Keratinocyte (primary cell): ENCODE measurements around the gene SLX4IP. TPM values are rescaled to one million over a fixed set of nuclear protein-coding genes. Genes with fewer than 3 reads are reported as not detected.

Experiments
- DNase-seq: peaks from one replicate; pipeline ENCODE4 v3.0.0-alpha.2; 2011; ENCODE audit warnings: low read depth, missing footprints, low spot score
- FAIRE-seq: peaks from 2 replicates; lab custom pipeline; 2011; peaks lifted over from hg19 to GRCh38; lab: Jason Lieb, UNC
- H2AFZ ChIP-seq: 2 replicates; pipeline ENCODE4 v1.6.0; 2012; ENCODE audit warnings: low read length, control low read depth, inconsistent platforms; ENCODE audit not compliant: control insufficient read depth
- H3K27ac ChIP-seq: 2 replicates; pipeline ENCODE4 v1.5.1; 2011; ENCODE audit warnings: low read length; ENCODE audit not compliant: control insufficient read depth, insufficient read depth
- H3K27me3 ChIP-seq: 3 replicates; pipeline ENCODE4 v1.6.0; 2011; ENCODE audit warnings: low read length; ENCODE audit not compliant: control insufficient read depth, insufficient read depth; ENCODE audit errors: extremely low read depth
- H3K36me3 ChIP-seq, 2 experiments: 2 replicates in 1 of 2; 3 replicates in 1 of 2; pipeline ENCODE4 v1.5.1; 2011; ENCODE audit warnings: low read length in 2 of 2, mild to moderate bottlenecking in 1 of 2; ENCODE audit not compliant: control insufficient read depth in 2 of 2, insufficient read depth in 2 of 2; ENCODE audit errors: extremely low read depth in 1 of 2
- H3K4me1 ChIP-seq: 3 replicates; pipeline ENCODE4 v1.5.1; 2011; ENCODE audit warnings: low read length; ENCODE audit not compliant: control insufficient read depth, insufficient read depth; ENCODE audit errors: extremely low read depth
- H3K4me2 ChIP-seq: 3 replicates; pipeline ENCODE4 v1.6.0; 2011; ENCODE audit warnings: low read depth, low read length; ENCODE audit not compliant: control insufficient read depth, insufficient read depth; ENCODE audit errors: extremely low read depth
- H3K4me3 ChIP-seq, 3 experiments: fragments of 200-600 bp in 1 of 3; sonication (generic) in 1 of 3; 2 replicates in 2 of 3; 3 replicates in 1 of 3; pipeline ENCODE4 v1.5.1; 2011 to 2016; ENCODE audit warnings: low read length in 3 of 3, mild to moderate bottlenecking in 3 of 3, control low read depth in 2 of 3, inconsistent platforms in 1 of 3, low read depth in 1 of 3, mixed read lengths in 1 of 3, mixed run types in 1 of 3, moderate library complexity in 1 of 3; ENCODE audit not compliant: control insufficient read depth in 2 of 3, insufficient read depth in 2 of 3; ENCODE audit errors: extremely low read depth in 1 of 3
- H3K79me2 ChIP-seq: 2 replicates; pipeline ENCODE4 v1.6.0; 2012; ENCODE audit warnings: low read length; ENCODE audit not compliant: control insufficient read depth, insufficient read depth
- H3K9ac ChIP-seq: 3 replicates; pipeline ENCODE4 v1.6.0; 2011; ENCODE audit warnings: low read length; ENCODE audit not compliant: control insufficient read depth, insufficient read depth; ENCODE audit errors: extremely low read depth
- H3K9me1 ChIP-seq: 3 replicates; pipeline ENCODE4 v1.6.0; 2011; ENCODE audit warnings: low read length; ENCODE audit not compliant: control insufficient read depth, insufficient read depth; ENCODE audit errors: extremely low read depth
- H3K9me3 ChIP-seq: 2 replicates; pipeline ENCODE4 v1.5.1; 2012; ENCODE audit warnings: low read depth, low read length; ENCODE audit not compliant: control insufficient read depth
- H4K20me1 ChIP-seq: 3 replicates; pipeline ENCODE4 v1.6.0; 2011; ENCODE audit warnings: low read length; ENCODE audit not compliant: control insufficient read depth, insufficient read depth; ENCODE audit errors: extremely low read depth
- EZH2 ChIP-seq: IDR thresholded peaks from one replicate; pipeline ENCODE4 v1.6.1; 2012; ENCODE audit warnings: inconsistent platforms, mild to moderate bottlenecking, low read length, moderate library complexity
- dilution Hi-C: fragments of 300-500 bp; cut with MboI; formaldehyde crosslinking; loops from one replicate; pipeline ENCODE4 v1.7.0; 2020; ENCODE audit warnings: low sequenced_read_pairs; ENCODE audit not compliant: extremely low pct_ligation_motif_present
- polyA plus RNA-seq, 5 experiments: library from polyadenylated mRNA; depleted of rRNA in 3 of 5; stranded (reverse) in 3 of 5; stranded (forward) in 1 of 5; unstranded in 1 of 5; fragments of >200 nt; gene quantifications; 1 replicate in 1 of 5; 2 replicates in 3 of 5; 3 replicates in 1 of 5; pipeline versions ENCODE4 v1.2.1 to v1.2.3, GENCODE V29; 2011 to 2012; ENCODE audit warnings: missing spikeins in 2 of 5, low read depth in 1 of 5, low replicate concordance in 1 of 5
- TF ChIP-seq, protein P1 (sequence below), 3 experiments: IDR thresholded peaks in 1 of 3; conservative IDR thresholded peaks in 1 of 3; optimal IDR thresholded peaks in 1 of 3; 2 replicates in 2 of 3; 3 replicates in 1 of 3; pipeline versions ENCODE3 to v1.5.1; 2011; ENCODE audit warnings: low read length in 3 of 3, mild to moderate bottlenecking in 3 of 3, moderate library complexity in 2 of 3, control low read depth in 1 of 3, inconsistent platforms in 1 of 3; ENCODE audit not compliant: insufficient read depth in 2 of 3; ENCODE audit errors: extremely low read depth in 1 of 3

Gene SLX4IP
- polyA plus RNA-seq, 1 donor (not counting 4 experiments of a cell fraction or from before 2014, with no cell fraction given), result 3.0 TPM

DNA sequence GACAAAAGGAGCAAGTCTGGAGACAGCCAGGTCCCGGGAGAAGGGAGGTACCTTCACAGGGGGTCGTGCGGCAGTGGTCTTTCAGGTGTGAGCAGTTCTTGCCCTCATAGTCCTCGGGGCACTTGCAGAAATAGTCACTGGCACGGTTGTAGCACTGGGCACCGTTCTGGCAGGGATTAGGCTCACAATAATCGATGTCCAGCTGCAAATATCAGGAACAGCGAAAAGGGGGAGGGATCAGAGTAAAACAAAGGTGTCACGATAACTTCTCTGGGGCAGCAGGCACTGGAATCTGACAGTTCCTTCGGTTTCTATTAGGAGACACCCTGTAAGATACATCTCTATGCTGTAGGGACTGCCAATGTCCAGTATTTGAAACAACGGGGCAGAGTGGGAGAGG is 212.8 kb downstream of the SLX4IP start:
- Histone ChIP-seq H4K20me1 (peaks cover 34% of the 10 kb centered on the region), H3K4me3 (no peak overlapping the region), H3K27ac (no peak overlapping the region), H3K79me2 (peaks cover 81% of the 10 kb centered on the region), H3K36me3 (peaks cover 64 to 98% of the 10 kb centered on the region in 2 experiments), H3K27me3 (no peaks in the 10 kb centered on the region), H3K4me2 (no peak overlapping the region), H3K4me1 (peaks cover 29% of the 10 kb centered on the region), H3K9me3 (no peaks in the 10 kb centered on the region), H2AFZ (no peak overlapping the region), H3K9me1 (no peaks in the 10 kb centered on the region), H3K9ac (peak overlapping the region; percentile 6)
- no peak for TF ChIP-seq EZH2
- TF ChIP-seq, protein P1, sequence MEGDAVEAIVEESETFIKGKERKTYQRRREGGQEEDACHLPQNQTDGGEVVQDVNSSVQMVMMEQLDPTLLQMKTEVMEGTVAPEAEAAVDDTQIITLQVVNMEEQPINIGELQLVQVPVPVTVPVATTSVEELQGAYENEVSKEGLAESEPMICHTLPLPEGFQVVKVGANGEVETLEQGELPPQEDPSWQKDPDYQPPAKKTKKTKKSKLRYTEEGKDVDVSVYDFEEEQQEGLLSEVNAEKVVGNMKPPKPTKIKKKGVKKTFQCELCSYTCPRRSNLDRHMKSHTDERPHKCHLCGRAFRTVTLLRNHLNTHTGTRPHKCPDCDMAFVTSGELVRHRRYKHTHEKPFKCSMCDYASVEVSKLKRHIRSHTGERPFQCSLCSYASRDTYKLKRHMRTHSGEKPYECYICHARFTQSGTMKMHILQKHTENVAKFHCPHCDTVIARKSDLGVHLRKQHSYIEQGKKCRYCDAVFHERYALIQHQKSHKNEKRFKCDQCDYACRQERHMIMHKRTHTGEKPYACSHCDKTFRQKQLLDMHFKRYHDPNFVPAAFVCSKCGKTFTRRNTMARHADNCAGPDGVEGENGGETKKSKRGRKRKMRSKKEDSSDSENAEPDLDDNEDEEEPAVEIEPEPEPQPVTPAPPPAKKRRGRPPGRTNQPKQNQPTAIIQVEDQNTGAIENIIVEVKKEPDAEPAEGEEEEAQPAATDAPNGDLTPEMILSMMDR (optimal IDR thresholded peaks at IDR 0.05 in 1 of 3, IDR thresholded peaks at IDR 0.05 in 1 of 3, conservative IDR thresholded peaks at IDR 0.05 in 1 of 3; ENCODE audit: extremely low read depth in 1 of 3, insufficient read depth in 2 of 3, low read length in 3 of 3), result no peak
- FAIRE-seq (no peak), DNase-seq (no peak)
- dilution Hi-C loops, result no loop called here

DNA sequence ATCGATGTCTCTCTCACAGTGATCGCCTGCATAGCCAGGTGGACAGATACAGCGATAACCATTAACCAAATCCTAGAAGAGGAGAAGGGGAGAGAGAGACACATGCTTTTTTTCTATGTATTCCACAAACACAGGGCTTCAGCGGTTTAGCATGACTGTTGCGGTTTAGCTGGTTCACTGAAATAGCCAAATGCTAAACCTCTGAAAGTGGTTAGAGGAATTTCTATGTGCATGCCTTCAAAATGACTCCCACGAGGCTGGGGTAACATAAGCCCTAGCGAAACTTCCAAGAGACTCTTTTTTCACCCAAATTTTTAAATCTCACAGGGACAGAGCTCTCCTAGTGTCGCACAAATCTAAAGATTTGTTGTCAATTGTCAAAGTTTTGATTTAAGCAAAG is 213.5 kb downstream of the SLX4IP start:
- DNase-seq (no peak), FAIRE-seq (no peak)
- H3K9me1 ChIP-seq, result no peaks in the 10 kb centered on the region
- H3K79me2 ChIP-seq, result peaks cover 86% of the 10 kb centered on the region
- no peak overlapping the region for H2AFZ ChIP-seq
- H3K27me3 ChIP-seq, result no peaks in the 10 kb centered on the region
- H3K9ac ChIP-seq, result no peak overlapping the region
- peaks cover 63 to 92% of the 10 kb centered on the region in 2 experiments for H3K36me3 ChIP-seq
- no peak overlapping the region for H3K27ac ChIP-seq
- H3K4me2 ChIP-seq, result no peak overlapping the region
- H3K4me3 ChIP-seq, result no peak overlapping the region
- dilution Hi-C loops, result no loop called here
- H4K20me1 ChIP-seq, result peaks cover 34% of the 10 kb centered on the region
- H3K4me1 ChIP-seq, result peaks cover 27% of the 10 kb centered on the region
- no peaks in the 10 kb centered on the region for H3K9me3 ChIP-seq
- TF ChIP-seq, protein P1 (optimal IDR thresholded peaks at IDR 0.05 in 1 of 3, IDR thresholded peaks at IDR 0.05 in 1 of 3, conservative IDR thresholded peaks at IDR 0.05 in 1 of 3; ENCODE audit: extremely low read depth in 1 of 3, insufficient read depth in 2 of 3, low read length in 3 of 3), result no peak
- no peak for TF ChIP-seq EZH2
